ENCODE results near the gene EDAR.

Gene EDAR

GRCh38 chr2:108923019-108923700, 65.9 kb downstream of the EDAR start:
- Histone ChIP-seq H3K27ac (ENCODE audit: low read depth, low read length) (no peak overlapping the region), H3K9ac (ENCODE audit: low read depth, low read length) (no peak overlapping the region), H3K4me3 (ENCODE audit: low read depth, low read length) (no peak overlapping the region), H3K9me3 (ENCODE audit: control insufficient read depth, insufficient read depth, low read length) (no peaks in the 10 kb centered on the region), H3K36me3 (ENCODE audit: control insufficient read depth, insufficient read depth, low read length) (no peaks in the 10 kb centered on the region), H3K27me3 (ENCODE audit: control insufficient read depth, insufficient read depth, low read length) (no peaks in the 10 kb centered on the region), H3K4me1 (ENCODE audit: control insufficient read depth, insufficient read depth, low read length) (no peaks in the 10 kb centered on the region; the same call in 1 of the 2 replicates)

GRCh38 chr2:108922141-108922915, 66.7 kb downstream of the EDAR start:
- no peaks in the 10 kb centered on the region; the same call in 1 of the 2 replicates for H3K4me1 ChIP-seq (ENCODE audit: control insufficient read depth, insufficient read depth, low read length)
- H3K27me3 ChIP-seq (ENCODE audit: control insufficient read depth, insufficient read depth, low read length): no peaks in the 10 kb centered on the region
- no peaks in the 10 kb centered on the region for H3K36me3 ChIP-seq (ENCODE audit: control insufficient read depth, insufficient read depth, low read length)
- H3K9me3 ChIP-seq (ENCODE audit: control insufficient read depth, insufficient read depth, low read length): no peaks in the 10 kb centered on the region
- no peak overlapping the region for H3K4me3 ChIP-seq (ENCODE audit: low read depth, low read length)
- H3K9ac ChIP-seq (ENCODE audit: low read depth, low read length): no peak overlapping the region
- no peak overlapping the region for H3K27ac ChIP-seq (ENCODE audit: low read depth, low read length)

- Histone ChIP-seq H3K4me1 (ENCODE audit: control insufficient read depth, insufficient read depth, low read length) (no peaks in the 10 kb centered on the region; the same call in 1 of the 2 replicates), H3K9ac (ENCODE audit: low read depth, low read length) (no peak overlapping the region), H3K36me3 (ENCODE audit: control insufficient read depth, insufficient read depth, low read length) (no peaks in the 10 kb centered on the region), H3K4me3 (ENCODE audit: low read depth, low read length) (no peak overlapping the region), H3K9me3 (ENCODE audit: control insufficient read depth, insufficient read depth, low read length) (no peaks in the 10 kb centered on the region), H3K27me3 (ENCODE audit: control insufficient read depth, insufficient read depth, low read length) (no peaks in the 10 kb centered on the region), H3K27ac (ENCODE audit: low read depth, low read length) (no peak overlapping the region)
Measured at GRCh38 chr2:108921096-108922030, 67.7 kb downstream of the EDAR start.

- H3K4me3 ChIP-seq (ENCODE audit: low read depth, low read length): no peak overlapping the region
- H3K36me3 ChIP-seq (ENCODE audit: control insufficient read depth, insufficient read depth, low read length): no peaks in the 10 kb centered on the region
- H3K9ac ChIP-seq (ENCODE audit: low read depth, low read length): no peak overlapping the region
- H3K27me3 ChIP-seq (ENCODE audit: control insufficient read depth, insufficient read depth, low read length): no peaks in the 10 kb centered on the region
- no peaks in the 10 kb centered on the region; the same call in 1 of the 2 replicates for H3K4me1 ChIP-seq (ENCODE audit: control insufficient read depth, insufficient read depth, low read length)
- no peaks in the 10 kb centered on the region for H3K9me3 ChIP-seq (ENCODE audit: control insufficient read depth, insufficient read depth, low read length)
- no peak overlapping the region for H3K27ac ChIP-seq (ENCODE audit: low read depth, low read length)
Measured at GRCh38 chr2:108920686-108921085, 68.3 kb downstream of the EDAR start.

GRCh38 chr2:108919571-108920373, 69.2 kb downstream of the EDAR start:
- Histone ChIP-seq H3K27me3 (ENCODE audit: control insufficient read depth, insufficient read depth, low read length) (no peaks in the 10 kb centered on the region), H3K36me3 (ENCODE audit: control insufficient read depth, insufficient read depth, low read length) (no peaks in the 10 kb centered on the region), H3K27ac (ENCODE audit: low read depth, low read length) (no peak overlapping the region), H3K4me3 (ENCODE audit: low read depth, low read length) (no peak overlapping the region), H3K9me3 (ENCODE audit: control insufficient read depth, insufficient read depth, low read length) (no peaks in the 10 kb centered on the region), H3K4me1 (ENCODE audit: control insufficient read depth, insufficient read depth, low read length) (no peaks in the 10 kb centered on the region; the same call in 1 of the 2 replicates), H3K9ac (ENCODE audit: low read depth, low read length) (no peak overlapping the region)

GRCh38 chr2:108918941-108919341, 70.1 kb downstream of the EDAR start:
- no peak overlapping the region for H3K27ac ChIP-seq (ENCODE audit: low read depth, low read length)
- H3K4me1 ChIP-seq (ENCODE audit: control insufficient read depth, insufficient read depth, low read length): no peaks in the 10 kb centered on the region; the same call in 1 of the 2 replicates
- H3K27me3 ChIP-seq (ENCODE audit: control insufficient read depth, insufficient read depth, low read length): no peaks in the 10 kb centered on the region
- no peak overlapping the region for H3K4me3 ChIP-seq (ENCODE audit: low read depth, low read length)
- no peak overlapping the region for H3K9ac ChIP-seq (ENCODE audit: low read depth, low read length)
- H3K36me3 ChIP-seq (ENCODE audit: control insufficient read depth, insufficient read depth, low read length): no peaks in the 10 kb centered on the region
- no peaks in the 10 kb centered on the region for H3K9me3 ChIP-seq (ENCODE audit: control insufficient read depth, insufficient read depth, low read length)

GRCh38 chr2:108918156-108918874, 70.7 kb downstream of the EDAR start:
- Histone ChIP-seq H3K27me3 (ENCODE audit: control insufficient read depth, insufficient read depth, low read length) (no peaks in the 10 kb centered on the region), H3K36me3 (ENCODE audit: control insufficient read depth, insufficient read depth, low read length) (no peaks in the 10 kb centered on the region), H3K27ac (ENCODE audit: low read depth, low read length) (no peak overlapping the region), H3K9ac (ENCODE audit: low read depth, low read length) (no peak overlapping the region), H3K4me1 (ENCODE audit: control insufficient read depth, insufficient read depth, low read length) (no peaks in the 10 kb centered on the region; the same call in 1 of the 2 replicates), H3K4me3 (ENCODE audit: low read depth, low read length) (no peak overlapping the region), H3K9me3 (ENCODE audit: control insufficient read depth, insufficient read depth, low read length) (no peaks in the 10 kb centered on the region)

- no peak overlapping the region for H3K27ac ChIP-seq (ENCODE audit: low read depth, low read length)
- no peaks in the 10 kb centered on the region for H3K27me3 ChIP-seq (ENCODE audit: control insufficient read depth, insufficient read depth, low read length)
- no peaks in the 10 kb centered on the region for H3K36me3 ChIP-seq (ENCODE audit: control insufficient read depth, insufficient read depth, low read length)
- no peaks in the 10 kb centered on the region; the same call in 1 of the 2 replicates for H3K4me1 ChIP-seq (ENCODE audit: control insufficient read depth, insufficient read depth, low read length)
- no peak overlapping the region for H3K4me3 ChIP-seq (ENCODE audit: low read depth, low read length)
- no peaks in the 10 kb centered on the region for H3K9me3 ChIP-seq (ENCODE audit: control insufficient read depth, insufficient read depth, low read length)
- H3K9ac ChIP-seq (ENCODE audit: low read depth, low read length): no peak overlapping the region
Measured at GRCh38 chr2:108917526-108917925, 71.5 kb downstream of the EDAR start.

GRCh38 chr2:108916796-108917421, 72.1 kb downstream of the EDAR start:
- Histone ChIP-seq H3K4me3 (ENCODE audit: low read depth, low read length) (no peak overlapping the region), H3K36me3 (ENCODE audit: control insufficient read depth, insufficient read depth, low read length) (no peaks in the 10 kb centered on the region), H3K4me1 (ENCODE audit: control insufficient read depth, insufficient read depth, low read length) (no peaks in the 10 kb centered on the region; the same call in 1 of the 2 replicates), H3K27me3 (ENCODE audit: control insufficient read depth, insufficient read depth, low read length) (no peaks in the 10 kb centered on the region), H3K9ac (ENCODE audit: low read depth, low read length) (no peak overlapping the region), H3K9me3 (ENCODE audit: control insufficient read depth, insufficient read depth, low read length) (no peaks in the 10 kb centered on the region), H3K27ac (ENCODE audit: low read depth, low read length) (no peak overlapping the region)

Measured in HUES48 (cell line).